Suppressor macrophage (primary cell): ENCODE data around the gene RASSF7.

Experiments used
- DNase-seq, 4 experiments: peaks; one replicate each; pipeline ENCODE4 v3.0.0-alpha.2; 2020 to 2022

The RASSF7 gene

GRCh38 chr11:586376-587316 lies 25.9 kb downstream of the RASSF7 start:
- DNase-seq, result peak in 2 of 4 experiments; percentile 28 to 39

- DNase-seq, result no peak
Observed at GRCh38 chr11:587546-587945, 26.8 kb downstream of the RASSF7 start.

DNA sequence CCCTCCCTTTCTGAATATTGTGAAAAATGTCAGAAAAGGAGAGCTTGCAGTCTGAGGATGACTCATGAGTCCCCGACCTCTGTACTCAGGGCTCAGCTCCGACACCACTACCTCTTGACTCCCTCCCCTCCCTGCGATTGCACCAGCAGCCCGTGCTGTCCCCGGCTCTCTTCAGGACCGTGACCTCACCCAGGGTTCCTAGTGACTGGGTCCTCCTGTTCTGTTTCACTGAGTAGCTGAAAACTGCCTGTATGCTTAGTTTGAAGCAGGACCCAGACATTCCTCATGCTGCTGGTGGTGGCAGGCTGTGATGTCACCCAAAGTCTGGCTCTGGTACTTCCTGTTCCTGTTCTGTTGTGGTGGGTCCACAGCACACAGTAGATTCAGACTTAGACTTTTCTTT lies 27.2 kb downstream of the RASSF7 start:
- DNase-seq, result peak; percentile 92 to 96 (median 92)

- DNase-seq, result no peak
Observed at GRCh38 chr11:589798-590197, 29.0 kb downstream of the RASSF7 start.

DNA sequence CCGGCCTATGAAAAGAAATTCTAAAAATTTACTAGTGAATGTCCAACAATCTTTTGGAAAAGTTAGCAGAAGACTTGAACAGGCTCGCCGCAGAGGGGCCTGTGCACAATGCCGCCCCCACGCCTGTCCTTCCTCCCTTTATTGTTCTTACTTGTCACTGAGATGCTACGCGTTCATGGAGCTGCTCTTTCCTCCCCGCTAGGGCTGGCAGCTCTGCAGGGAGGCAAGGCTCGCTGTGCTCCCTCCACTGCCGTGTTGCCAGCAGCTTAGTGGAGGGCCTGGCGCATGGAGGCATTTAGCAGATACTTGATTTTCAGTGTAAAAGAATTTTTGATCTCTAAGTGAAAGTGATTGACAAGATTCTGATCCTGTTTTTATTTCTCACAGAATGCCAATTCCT lies 30.2 kb downstream of the RASSF7 start:
- no peak for DNase-seq

GRCh38 chr11:592501-592900 lies 31.7 kb downstream of the RASSF7 start:
- no peak for DNase-seq

DNA sequence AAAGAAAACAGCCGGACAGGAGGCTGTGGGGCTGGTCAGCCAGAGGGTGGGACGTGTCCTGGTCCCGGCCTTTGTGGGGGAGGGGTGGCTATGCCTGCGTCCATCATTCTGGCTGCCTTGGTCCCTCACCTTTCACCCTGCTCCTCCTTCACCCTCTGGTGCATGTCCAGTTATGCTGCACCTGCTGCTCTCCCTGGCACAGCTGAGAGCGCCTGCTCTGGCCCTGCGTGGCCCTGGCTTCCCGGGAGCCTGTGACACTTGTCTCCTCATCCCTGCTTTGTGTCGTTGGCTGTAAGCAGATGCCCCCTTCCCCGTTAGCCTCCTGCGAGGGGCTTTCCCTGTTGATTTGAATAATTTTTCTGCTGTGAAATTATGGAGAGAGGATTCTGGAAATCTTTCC lies 32.1 kb downstream of the RASSF7 start:
- no peak for DNase-seq

DNA sequence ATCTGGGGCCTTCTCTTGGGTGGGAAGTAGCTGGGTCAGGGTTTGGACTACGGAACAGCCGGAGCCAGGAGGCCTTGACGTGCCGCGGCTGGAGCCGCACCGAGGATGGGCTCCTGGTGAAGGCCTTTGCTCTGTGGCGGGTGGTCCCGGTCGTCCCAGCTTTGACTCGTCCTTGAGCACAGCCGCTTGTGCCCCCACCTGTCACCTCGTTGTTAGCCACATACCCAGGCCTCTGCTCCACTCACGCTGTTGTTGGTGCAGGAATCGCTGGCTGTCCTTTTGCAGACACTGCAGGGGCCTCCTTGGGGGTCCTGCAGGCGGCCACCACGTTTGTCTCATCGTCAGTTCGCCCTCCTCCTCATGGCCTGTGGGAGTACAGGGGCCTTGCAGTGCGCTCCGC lies 32.6 kb downstream of the RASSF7 start:
- no peak for DNase-seq

DNA sequence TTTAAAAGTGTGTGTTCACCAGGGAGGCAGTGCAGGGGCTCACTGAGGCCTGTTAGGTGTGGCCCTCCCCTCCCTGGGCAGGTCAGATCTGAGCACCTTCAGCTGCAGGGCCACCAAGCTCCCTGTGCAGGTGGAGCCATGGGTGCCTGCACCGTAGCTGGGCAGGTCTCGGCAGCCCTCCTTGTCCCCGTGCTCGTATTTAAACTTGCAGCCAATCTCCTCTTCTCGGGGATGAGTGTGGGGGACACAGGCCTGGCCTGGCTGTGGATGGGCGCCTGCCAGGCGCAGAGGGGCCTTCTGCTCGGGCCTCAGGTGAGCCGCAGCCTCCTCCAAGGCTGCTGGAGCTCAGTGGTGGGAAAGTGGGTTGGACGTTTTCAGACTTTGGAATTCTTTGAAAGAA lies 34.6 kb downstream of the RASSF7 start:
- no peak for DNase-seq

GRCh38 chr11:596374-596773 lies 35.6 kb downstream of the RASSF7 start:
- DNase-seq, result no peak

GRCh38 chr11:597166-597725 lies 36.5 kb downstream of the RASSF7 start:
- peak in 1 of 4 experiments; percentile 27 for DNase-seq

- no peak for DNase-seq
Observed at GRCh38 chr11:598005-598680, 37.4 kb downstream of the RASSF7 start.

- DNase-seq, result no peak
Observed at GRCh38 chr11:601573-602245, 40.9 kb downstream of the RASSF7 start.

- DNase-seq, result no peak
Observed at GRCh38 chr11:603154-603553, 42.4 kb downstream of the RASSF7 start.

- DNase-seq, result no peak
Observed at GRCh38 chr11:605286-606129, 44.7 kb downstream of the RASSF7 start.

DNA sequence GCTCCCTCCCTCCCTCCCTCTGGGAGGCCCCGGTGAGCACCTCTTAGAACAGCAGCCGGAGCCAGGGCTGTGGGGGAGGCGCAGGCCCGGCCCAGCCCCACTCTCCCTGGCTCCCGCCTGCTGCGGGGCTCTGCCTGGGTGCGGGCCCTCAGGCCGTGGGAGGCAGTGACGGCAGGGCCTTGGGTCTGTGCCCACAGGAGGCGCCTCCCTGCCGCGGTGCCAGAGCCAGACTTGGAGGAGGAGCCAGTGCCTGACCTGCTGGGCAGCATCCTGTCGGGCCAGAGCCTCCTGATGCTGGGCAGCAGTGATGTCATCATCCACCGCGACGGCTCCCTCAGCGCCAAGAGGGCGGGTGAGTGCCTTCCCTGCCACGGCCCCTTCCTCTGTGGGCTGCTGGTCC lies 45.5 kb downstream of the RASSF7 start:
- no peak for DNase-seq

DNA sequence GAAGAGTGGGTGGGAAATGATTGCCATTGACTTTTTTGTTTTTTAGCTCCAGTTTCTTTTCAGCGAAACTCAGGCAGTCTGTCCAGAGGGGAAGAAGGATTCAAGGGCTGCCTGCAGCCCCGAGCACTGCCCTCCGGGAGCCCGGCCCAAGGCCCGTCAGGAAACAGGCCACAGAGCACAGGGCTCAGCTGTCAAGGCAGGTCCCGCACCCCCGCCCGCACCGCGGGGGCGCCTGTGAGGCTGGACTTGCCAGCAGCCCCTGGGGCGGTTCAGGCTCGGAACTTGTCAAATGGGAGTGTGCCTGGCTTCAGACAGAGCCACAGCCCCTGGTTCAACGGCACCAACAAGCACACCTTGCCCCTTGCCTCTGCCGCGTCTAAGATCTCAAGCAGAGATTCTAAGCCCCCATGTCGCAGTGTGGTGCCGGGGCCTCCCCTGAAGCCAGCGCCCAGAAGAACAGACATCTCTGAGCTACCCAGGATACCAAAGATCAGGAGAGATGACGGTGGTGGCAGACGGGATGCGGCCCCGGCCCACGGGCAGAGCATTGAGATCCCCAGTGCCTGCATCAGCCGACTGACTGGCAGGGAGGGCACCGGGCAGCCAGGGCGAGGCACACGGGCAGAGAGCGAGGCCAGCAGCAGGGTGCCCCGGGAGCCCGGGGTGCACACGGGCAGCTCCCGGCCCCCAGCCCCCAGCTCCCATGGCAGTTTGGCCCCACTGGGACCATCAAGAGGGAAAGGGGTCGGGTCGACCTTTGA lies 46.4 kb downstream of the RASSF7 start:
- no peak for DNase-seq

- DNase-seq, result no peak
Observed at GRCh38 chr11:607971-608659, 47.3 kb downstream of the RASSF7 start.

DNA sequence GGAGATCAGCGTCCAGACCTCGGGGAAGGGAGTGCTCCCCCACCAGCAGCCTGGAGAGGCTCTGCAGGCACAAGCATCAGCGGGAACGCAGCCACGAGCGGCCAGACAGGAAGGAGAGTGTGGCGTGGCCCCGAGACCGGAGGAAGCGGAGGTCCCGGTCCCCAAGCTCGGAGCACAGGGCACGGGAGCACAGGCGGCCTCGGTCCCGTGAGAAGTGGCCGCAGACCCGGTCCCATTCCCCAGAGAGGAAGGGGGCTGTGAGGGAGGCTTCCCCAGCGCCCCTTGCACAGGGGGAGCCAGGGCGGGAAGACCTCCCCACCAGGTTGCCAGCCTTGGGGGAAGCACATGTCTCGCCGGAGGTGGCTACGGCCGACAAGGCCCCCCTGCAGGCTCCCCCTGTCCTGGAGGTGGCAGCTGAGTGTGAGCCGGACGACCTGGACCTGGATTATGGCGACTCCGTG lies 48.1 kb downstream of the RASSF7 start:
- no peak for DNase-seq

- no peak for DNase-seq
Observed at GRCh38 chr11:609341-609811, 48.6 kb downstream of the RASSF7 start.
